ENCODE results near the gene GTPBP2. TPM values are rescaled to one million over a fixed set of nuclear protein-coding genes. Genes with fewer than 3 reads are reported as not detected.

GTPBP2 gene
- total and polyA plus RNA-seq, 2 of the 13 experiments (the other 11 are each of a cell fraction or from before 2014, with no cell fraction given) = 26.9 to 88.2 TPM

- peaks cover 17% of the 10 kb centered on the region for H3K79me2 ChIP-seq (ENCODE audit: insufficient read depth, low read length)
- H3K4me2 ChIP-seq (ENCODE audit: low read depth, low read length) = no peak overlapping the region
- TF ChIP-seq BHLHE40 (IDR thresholded peaks at IDR 0.05; ENCODE audit: low read length) = no peak
- TF ChIP-seq POLR2G (IDR thresholded peaks at IDR 0.05; ENCODE audit: low read depth, low read length) = peak; percentile 28; the same call in 1 of the 2 replicates
- TF ChIP-seq ZNF235 (CRISPR knock-in tag; IDR thresholded peaks at IDR 0.05; ENCODE audit: borderline replicate concordance) = no peak
- DNase-seq (ENCODE audit: low spot score) (no peak), FAIRE-seq (no peak), ATAC-seq (no peak)
- no peak overlapping the region for H3K9ac ChIP-seq (ENCODE audit: insufficient read depth, low read depth, low read length)
- peaks cover 44 to 57% of the 10 kb centered on the region in 2 experiments for H3K36me3 ChIP-seq (replicated peaks in 1 of 2; ENCODE audit: control insufficient read depth in 1 of 2, insufficient read depth in 2 of 2, low read length in 2 of 2)
- ChIA-PET CTCF (ENCODE audit: low intra/inter-chr PET ratio, low total read pairs) (no interaction called here), POLR2A (interaction anchor here (0.5 to 2.7 kb wide), 5 partner anchors 8 to 302 kb away, joined by 3 to 32 read pairs (median 10); partner anchors contain the start of gene MAD2L1BP)
- no TSS peak for BruUV-seq (replicated peaks)
- H3K27ac ChIP-seq (ENCODE audit: extremely low read length, insufficient read depth, low read length) = no peak overlapping the region
- H2AFZ ChIP-seq (ENCODE audit: low read length) = no peak overlapping the region
- peaks cover 29% of the 10 kb centered on the region for H3K4me1 ChIP-seq (ENCODE audit: insufficient read depth, low read length)
- in situ Hi-C loops (cut with HindIII; ENCODE audit: extremely low pct_ligation_motif_present, low pct_unique_long_range_greater_than_20kb) = no loop called here
- 96% methylated on average over 16 of the region's 16 CpGs for WGBS (ENCODE audit: low lambda C conversion rate)
- H4K20me1 ChIP-seq (ENCODE audit: insufficient read depth, low read length) = no peaks in the 10 kb centered on the region
- H3K4me3 ChIP-seq (replicated peaks in 1 of 3; ENCODE audit: insufficient read depth in 1 of 3, low read depth in 2 of 3, low read length in 3 of 3) = no peak overlapping the region
- no peaks in the 10 kb centered on the region for H3K9me3 ChIP-seq (ENCODE audit: low read length)
- intact Hi-C loops (cut with micrococcal nuclease; ENCODE audit: unreplicated experiment) = loop anchor here (5.0 kb wide), 1 partner anchor 453 kb away; the partner anchor contains the start of gene SRF
- H3K27me3 ChIP-seq (ENCODE audit: control insufficient read depth in 1 of 2, insufficient read depth in 2 of 2, low read length in 2 of 2) = no peaks in the 10 kb centered on the region; a peak in 1 of 5 replicates
These were observed 3.6 kb downstream of the GTPBP2 start for GRCh38 chr6:43625393-43625992.

DNA sequence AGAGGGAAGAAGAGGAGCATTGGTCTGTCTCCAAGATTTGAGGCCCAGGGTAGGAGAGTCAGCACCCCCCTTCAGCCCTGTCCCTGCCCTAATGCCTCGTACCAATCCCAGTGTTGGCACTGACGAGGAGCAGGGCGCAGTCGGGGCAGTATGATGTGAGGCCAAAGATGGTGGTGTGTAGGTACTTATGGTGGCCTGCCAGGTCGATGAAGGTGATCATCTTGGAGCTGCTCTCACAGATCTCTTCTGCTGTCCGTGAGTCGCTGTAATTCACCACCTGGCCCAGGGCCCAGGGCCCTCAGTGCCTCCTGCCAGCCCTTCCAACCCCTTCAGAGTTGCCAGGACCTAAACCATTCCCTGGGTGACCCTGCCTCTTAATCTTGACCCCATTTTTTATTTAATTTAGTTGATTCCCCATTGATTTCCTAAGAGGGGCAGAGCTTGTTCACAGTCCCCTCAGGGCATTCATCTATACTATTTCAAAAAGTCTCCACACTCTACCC is 4.2 kb downstream of the GTPBP2 start:
- Histone ChIP-seq H3K4me2 (ENCODE audit: low read depth, low read length) (no peak overlapping the region), H3K4me1 (ENCODE audit: insufficient read depth, low read length) (peaks cover 24% of the 10 kb centered on the region), H3K27ac (ENCODE audit: extremely low read length, insufficient read depth, low read length) (no peak overlapping the region), H2AFZ (ENCODE audit: low read length) (no peak overlapping the region), H4K20me1 (ENCODE audit: insufficient read depth, low read length) (no peaks in the 10 kb centered on the region), H3K4me3 (replicated peaks in 1 of 3; ENCODE audit: insufficient read depth in 1 of 3, low read depth in 2 of 3, low read length in 3 of 3) (no peak overlapping the region), H3K79me2 (ENCODE audit: insufficient read depth, low read length) (peaks cover 17% of the 10 kb centered on the region), H3K9me3 (ENCODE audit: low read length) (no peaks in the 10 kb centered on the region), H3K36me3 (replicated peaks in 1 of 2; ENCODE audit: control insufficient read depth in 1 of 2, insufficient read depth in 2 of 2, low read length in 2 of 2) (peaks cover 44 to 61% of the 10 kb centered on the region in 2 experiments), H3K27me3 (ENCODE audit: control insufficient read depth in 1 of 2, insufficient read depth in 2 of 2, low read length in 2 of 2) (no peaks in the 10 kb centered on the region; a peak in 1 of 5 replicates), H3K9ac (ENCODE audit: insufficient read depth, low read depth, low read length) (no peak overlapping the region)
- TF ChIP-seq RBFOX2 (IDR thresholded peaks at IDR 0.05; ENCODE audit: low read depth, low read length) (peak; percentile 34; the same call in 1 of the 2 replicates), IKZF4 (CRISPR knock-in tag; IDR thresholded peaks at IDR 0.05; ENCODE audit: borderline replicate concordance, low read depth, not compliant biosample characterization) (no peak)
- 95% methylated on average over 7 of the region's 7 CpGs for WGBS (ENCODE audit: low lambda C conversion rate)
- ChIA-PET POLR2A (interaction anchor here (0.8 to 2.7 kb wide), 2 partner anchors 11 to 94 kb away, joined by 3 to 10 read pairs; no protein-coding TSS in a partner anchor), CTCF (ENCODE audit: low intra/inter-chr PET ratio, low total read pairs) (no interaction called here)
- ATAC-seq (no peak), FAIRE-seq (no peak), DNase-seq (ENCODE audit: low spot score) (no peak)
- BruUV-seq (replicated peaks) = no TSS peak
- in situ Hi-C loops (cut with HindIII; ENCODE audit: extremely low pct_ligation_motif_present, low pct_unique_long_range_greater_than_20kb) (no loop called here), intact Hi-C loops (cut with micrococcal nuclease; ENCODE audit: unreplicated experiment) (loop anchor here (5.0 kb wide), 1 partner anchor 453 kb away; the partner anchor contains the start of gene SRF)
